HG03520 (cell line): ENCODE measurements around the gene PTPN13.
"Not testable (repeated sequence)": the region's sequence is repeated elsewhere in the genome, so short reads cannot be mapped to it uniquely, and the experiment has no call there.

ENCODE experiments used
- ATAC-seq: cut with Tn5 transposase; IDR thresholded peaks from one replicate; pipeline ENCODE4 v1.9.1; 2021; ENCODE audit warnings: mild to moderate bottlenecking, moderate library complexity; ENCODE audit not compliant: unreplicated experiment

The PTPN13 gene

DNA sequence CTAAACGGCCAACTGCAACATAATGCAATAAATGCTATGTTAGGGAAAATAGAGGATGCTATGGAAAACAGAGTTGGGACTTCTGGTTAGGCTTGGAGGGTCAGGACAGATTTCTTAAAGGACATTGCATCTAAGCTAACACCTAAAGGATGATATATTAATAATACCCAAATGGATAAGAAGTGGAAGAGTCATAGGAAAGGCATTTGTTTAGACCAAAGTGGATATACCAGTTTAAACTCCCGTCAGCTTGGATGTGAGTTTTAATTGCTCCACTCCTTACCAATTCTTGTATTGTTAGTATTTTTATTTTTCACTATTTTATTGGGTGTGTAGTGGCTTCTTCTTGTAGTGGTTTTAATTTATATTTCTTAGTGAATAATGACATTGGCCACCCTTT is 93.9 kb downstream of the PTPN13 start:
- no peak for ATAC-seq

GRCh38 chr4:86704601-86705000 is 110.5 kb downstream of the PTPN13 start:
- no peak for ATAC-seq

DNA sequence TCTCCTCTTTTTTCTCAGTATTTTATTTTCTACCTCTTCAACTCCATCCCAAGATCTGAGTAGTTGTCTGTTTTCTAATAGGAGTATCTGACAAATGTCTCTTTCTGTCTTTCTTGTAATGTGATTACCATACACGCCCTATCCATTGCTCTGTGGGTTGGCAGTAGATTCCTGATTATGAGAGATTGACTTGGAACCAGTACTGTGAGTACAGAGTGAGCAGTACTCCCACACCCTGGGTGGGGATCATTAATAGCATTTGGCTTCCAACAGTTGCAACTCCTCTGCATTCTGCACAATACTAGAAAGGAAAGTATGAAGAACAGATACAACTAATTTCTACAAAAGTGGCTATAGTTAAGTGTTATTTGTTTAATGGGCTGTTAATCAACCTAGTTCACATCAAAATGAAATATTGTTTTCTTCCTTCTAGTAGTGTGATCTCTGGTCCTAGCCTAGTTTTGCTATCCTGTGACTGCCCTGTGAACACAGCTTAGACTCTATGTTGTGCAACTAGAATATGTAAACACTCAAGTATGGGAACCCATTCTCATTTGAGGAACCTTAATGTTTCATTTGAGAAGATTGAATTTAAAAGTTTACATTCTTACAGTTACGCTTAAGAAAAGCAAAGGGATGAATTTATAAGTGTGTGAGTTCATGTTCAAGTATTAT is 112.9 kb downstream of the PTPN13 start:
- ATAC-seq = no peak

DNA sequence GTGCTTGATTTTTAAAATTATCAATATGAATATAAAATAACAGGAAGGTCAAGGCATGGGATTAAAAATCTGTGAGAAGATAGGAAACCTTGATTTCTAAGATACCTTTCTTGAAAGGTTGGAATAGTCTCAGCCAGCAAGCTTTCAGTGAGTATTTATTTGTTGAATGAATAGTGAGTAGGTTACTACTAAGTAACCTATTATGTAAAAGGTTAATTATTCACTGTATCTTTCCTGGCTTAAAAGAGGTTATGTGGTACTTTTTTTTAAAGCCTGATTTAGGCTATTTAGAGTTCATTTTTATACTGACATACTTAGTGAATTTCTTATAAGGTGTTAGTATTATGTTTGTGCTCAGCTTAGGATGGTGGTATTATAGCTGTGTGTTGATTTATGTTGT is 123.5 kb downstream of the PTPN13 start:
- no peak for ATAC-seq

DNA sequence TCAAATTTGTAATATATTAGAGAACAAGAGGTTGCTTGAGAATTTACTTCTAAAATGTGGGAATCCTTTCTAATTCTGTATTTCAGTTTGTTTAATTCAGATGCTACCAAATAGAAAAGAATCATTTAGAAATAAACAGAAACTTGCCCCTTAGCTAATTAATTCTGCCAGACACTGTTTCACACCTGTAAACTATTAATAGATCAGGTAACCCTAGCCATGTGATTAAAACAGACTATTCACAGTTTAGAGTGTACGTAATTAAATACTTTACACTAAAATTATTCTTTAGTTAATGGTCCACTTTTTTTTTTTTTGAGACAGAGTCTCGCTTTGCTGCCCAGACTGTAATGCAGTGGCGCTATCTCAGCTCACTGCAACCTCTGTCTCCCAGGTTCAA is 124.0 kb downstream of the PTPN13 start:
- no peak for ATAC-seq

DNA sequence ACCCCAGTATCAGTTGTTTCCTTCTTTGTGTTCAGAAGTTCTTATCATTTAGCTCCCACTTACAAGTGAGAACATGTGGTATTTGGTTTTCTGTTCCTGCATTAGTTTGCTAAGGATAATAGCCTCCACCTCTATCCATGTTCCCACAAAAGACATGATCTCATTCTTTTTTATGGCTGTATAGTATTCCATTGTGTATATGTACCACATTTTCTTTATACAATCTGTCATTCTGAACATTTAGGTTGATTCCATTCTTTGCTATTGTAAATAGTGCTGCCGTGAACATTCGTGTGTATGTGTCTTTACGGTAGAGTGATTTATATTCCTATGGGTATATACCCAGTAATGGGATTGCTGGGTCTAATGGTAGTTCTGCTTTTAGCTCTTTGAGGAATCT is 125.0 kb downstream of the PTPN13 start:
- not testable (repeated sequence) for ATAC-seq

- ATAC-seq = no peak
Measured at GRCh38 chr4:86720508-86721068, 126.5 kb downstream of the PTPN13 start.

GRCh38 chr4:86721412-86721811 is 127.3 kb downstream of the PTPN13 start:
- no peak for ATAC-seq

DNA sequence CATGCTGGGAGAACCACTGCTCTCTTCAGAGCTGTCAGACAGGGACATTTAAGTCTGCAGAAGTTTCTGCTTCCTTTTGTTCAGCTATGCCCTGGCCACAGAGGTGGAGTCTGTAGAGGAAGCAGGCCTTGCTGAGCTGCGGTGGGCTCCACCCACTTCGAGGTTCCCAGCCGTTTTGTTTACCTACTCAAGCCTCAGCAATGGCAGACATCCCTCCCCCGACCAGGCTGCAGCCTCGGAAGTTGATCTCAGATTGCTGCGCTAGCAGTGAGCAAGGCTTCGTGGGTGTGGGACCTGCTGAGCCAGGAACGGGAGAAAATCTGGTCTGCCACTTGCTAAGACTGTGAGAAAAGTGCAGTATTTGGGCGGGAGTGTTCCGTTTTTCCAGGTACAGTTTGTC is 136.2 kb downstream of the PTPN13 start:
- no peak for ATAC-seq

DNA sequence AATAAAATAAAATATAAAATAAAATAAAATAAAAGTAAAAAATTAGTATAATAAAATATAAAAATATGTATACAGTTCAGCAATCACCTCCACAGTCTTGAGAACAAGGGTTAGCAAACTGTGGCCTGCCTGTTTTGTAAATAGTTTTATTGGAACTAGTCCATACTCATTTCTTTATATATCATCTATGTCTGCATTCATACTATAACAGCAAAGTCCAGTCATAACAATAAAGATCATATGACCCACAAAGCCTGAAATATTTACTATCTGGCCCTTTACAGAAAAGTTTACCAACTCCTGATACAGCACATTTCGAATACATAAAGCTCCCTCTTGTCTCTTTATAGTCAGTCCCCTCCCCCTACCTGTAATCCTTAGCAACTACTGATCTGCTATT is 143.1 kb downstream of the PTPN13 start:
- ATAC-seq = no peak

DNA sequence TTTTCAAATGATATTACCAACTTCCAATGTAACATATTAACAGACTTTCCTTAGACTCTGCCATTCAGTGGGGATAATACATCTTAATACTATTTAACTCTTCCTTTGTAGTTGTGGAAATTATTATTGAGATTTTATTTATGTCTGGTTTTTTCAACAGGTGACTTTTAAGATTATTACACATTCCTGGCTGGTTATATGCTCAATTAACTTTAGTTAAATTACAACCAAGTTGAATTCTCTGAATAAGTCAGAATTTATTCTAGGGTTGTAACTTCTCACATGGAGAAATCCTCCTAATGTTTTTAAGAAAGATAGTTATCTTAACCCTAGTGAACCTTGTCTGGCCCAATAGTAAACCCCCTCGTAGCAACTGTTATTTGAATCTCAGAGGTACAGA is 147.7 kb downstream of the PTPN13 start:
- ATAC-seq = no peak

DNA sequence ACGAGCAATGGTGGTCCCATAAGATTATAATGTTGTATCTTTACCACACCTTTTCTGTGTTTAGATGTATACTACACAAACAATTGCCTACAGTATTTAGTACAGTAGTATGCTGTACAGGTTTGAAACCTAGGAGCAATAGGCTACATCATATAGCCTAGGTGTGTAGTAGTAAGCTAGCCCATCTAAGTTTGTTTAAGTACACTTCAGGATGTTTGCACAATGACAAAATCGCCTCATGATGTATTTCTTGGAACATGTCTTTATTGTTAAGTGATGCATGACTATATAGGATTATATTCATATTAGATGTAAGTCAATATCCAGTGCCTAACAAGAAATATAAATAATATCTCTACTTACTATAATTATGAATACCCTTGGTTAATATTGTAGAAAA is 150.5 kb downstream of the PTPN13 start:
- ATAC-seq = no peak

DNA sequence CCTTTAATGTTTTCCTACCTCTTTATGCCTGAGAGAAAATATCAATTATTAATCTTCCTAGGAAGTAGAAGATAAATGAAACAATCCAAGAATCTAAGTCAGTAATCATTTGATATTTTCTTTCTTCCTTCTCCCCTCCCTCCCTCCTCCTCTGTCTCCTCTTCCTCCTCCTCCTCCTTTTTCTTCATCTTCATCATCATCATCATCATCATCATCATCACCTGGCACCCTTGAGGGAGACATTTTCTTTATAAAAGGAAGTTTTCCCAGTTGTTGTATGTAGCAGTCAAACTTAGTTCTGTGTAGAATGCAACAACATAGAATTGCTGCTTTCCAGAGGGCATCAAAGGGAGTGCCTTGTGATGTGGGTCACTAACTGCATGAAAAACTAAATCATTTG is 155.0 kb downstream of the PTPN13 start:
- ATAC-seq = no peak

DNA sequence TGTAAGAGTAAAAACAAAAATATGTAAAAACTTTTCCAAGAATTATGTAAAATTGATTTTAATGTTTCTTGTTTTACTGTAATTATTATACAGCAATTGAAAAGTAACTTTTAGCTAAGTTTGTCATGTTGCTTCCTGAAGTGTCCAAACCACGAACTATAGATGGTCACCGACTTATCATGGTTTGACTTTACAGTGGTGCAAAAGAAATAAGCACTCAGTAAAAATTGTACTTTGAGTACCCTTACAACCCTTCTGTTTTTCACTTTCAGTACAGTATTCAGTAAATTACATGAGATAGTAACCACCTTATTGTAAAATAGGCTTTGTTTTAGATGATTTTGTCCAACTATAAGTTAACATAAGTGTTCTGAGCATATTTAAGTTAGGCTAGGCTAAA is 161.3 kb downstream of the PTPN13 start:
- no peak for ATAC-seq

DNA sequence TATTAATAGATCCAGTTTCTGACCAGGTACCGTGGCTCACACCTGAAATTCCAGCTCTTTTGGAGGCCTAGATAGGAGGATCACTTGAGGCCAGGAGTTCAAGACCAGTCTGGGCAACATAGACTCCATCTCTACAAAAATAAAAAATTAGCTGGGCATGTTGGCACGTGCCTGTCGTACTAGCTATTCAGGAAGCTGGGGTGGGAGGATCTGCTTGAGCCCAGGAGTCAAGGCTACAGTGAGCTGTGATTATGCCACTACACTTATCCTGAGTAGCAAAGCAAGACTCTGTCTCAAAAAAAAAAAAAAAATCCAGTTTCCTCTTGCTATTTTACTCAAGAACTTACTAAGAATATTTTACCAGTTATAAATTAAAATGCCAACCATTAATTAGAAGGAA is 163.4 kb downstream of the PTPN13 start:
- no peak for ATAC-seq

- no peak for ATAC-seq
Measured at GRCh38 chr4:86759298-86759697, 165.2 kb downstream of the PTPN13 start.

DNA sequence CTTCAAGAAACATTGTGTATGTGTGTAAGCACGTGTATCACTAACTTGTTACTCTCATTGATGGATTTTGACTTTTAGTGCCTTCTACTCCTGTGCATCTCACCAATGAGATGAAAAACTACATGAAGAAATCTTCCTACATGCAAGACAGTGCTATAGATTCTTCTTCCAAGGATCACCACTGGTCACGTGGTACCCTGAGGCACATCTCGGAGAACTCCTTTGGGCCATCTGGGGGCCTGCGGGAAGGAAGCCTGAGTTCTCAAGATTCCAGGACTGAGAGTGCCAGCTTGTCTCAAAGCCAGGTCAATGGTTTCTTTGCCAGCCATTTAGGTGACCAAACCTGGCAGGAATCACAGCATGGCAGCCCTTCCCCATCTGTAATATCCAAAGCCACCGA is 168.5 kb downstream of the PTPN13 start:
- no peak for ATAC-seq

- no peak for ATAC-seq
Measured at GRCh38 chr4:86769794-86770193, 175.7 kb downstream of the PTPN13 start.

DNA sequence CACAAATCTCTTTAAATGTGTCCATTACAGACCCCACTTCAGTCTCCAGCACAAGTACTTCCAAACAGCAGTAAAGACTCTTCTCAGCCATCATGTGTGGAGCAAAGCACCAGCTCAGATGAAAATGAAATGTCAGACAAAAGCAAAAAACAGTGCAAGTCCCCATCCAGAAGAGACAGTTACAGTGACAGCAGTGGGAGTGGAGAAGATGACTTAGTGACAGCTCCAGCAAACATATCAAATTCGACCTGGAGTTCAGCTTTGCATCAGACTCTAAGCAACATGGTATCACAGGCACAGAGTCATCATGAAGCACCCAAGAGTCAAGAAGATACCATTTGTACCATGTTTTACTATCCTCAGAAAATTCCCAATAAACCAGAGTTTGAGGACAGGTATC is 177.0 kb downstream of the PTPN13 start:
- ATAC-seq = no peak

- no peak for ATAC-seq
Measured at GRCh38 chr4:86775061-86775460, 180.9 kb downstream of the PTPN13 start.

GRCh38 chr4:86778175-86778574 is 184.1 kb downstream of the PTPN13 start:
- no peak for ATAC-seq

GRCh38 chr4:86788826-86789225 is 194.7 kb downstream of the PTPN13 start:
- ATAC-seq = no peak

DNA sequence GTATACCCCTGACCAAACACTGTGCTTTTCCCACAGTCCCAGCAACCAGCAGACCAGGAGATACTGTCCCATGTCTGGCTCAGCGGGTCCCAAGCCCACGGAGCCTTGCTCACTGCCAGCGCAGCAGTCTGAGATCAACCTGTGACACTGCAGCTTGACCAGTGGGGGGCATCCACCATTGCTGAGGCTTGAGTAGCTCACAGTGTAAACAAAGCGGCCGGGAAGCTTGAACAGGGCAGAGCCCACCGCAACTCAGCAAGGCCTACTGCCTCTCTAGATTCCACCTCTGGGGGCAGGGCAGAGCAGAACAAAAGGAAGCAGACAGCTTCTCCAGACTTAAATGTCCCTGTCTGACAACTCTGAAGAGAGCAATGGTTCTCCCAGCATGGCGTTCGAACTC is 197.0 kb downstream of the PTPN13 start:
- ATAC-seq = no peak
